HG02938 (cell line): ENCODE measurements around the gene AOPEP.
A peak's percentile ranks its signal among the peaks of the same experiment; 100 is the strongest.
"Not testable (repeated sequence)": the region's sequence is repeated elsewhere in the genome, so short reads cannot be mapped to it uniquely, and the experiment has no call there.

ENCODE experiments used
- ATAC-seq: cut with Tn5 transposase; IDR thresholded peaks from one replicate; pipeline ENCODE4 v1.9.1; 2021; ENCODE audit warnings: mild to moderate bottlenecking, moderate library complexity; ENCODE audit not compliant: unreplicated experiment

Gene AOPEP

DNA sequence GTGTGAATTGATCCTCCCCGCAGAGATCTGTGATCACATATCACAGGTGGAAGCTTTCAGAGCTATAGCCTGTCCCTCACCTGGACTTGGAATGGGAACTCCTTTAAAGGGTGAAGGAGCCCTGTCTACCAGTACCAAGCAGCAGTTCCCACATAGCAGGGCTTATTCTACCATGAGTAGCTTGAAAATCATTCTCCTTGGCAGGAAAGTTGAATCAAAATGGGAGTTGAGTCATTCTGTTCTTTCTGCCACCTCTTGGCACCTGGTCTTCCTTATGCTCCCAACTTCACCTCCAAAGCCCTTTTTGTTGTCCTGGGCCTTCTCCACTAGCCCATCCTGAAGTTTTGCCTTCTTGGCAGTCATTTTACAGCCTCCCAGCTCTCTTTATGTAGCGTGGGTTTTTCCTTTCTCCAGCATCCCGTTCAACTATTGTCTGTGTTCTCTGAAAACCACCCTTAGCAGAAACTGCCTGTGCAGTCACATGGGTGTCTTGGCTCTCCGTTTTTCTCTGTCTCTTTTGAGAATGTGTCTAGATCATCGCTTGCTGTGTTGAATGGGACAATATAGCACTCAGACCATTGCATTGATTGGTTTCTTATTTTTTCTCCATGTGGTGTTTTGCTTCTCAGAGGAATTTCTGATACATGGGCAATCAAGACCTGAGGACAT lies 222.2 kb downstream of the AOPEP start:
- no peak for ATAC-seq

- no peak for ATAC-seq
These were observed 222.9 kb downstream of the AOPEP start for GRCh38 chr9:94949370-94949769.

- ATAC-seq = no peak
These were observed 223.6 kb downstream of the AOPEP start for GRCh38 chr9:94950040-94950578.

DNA sequence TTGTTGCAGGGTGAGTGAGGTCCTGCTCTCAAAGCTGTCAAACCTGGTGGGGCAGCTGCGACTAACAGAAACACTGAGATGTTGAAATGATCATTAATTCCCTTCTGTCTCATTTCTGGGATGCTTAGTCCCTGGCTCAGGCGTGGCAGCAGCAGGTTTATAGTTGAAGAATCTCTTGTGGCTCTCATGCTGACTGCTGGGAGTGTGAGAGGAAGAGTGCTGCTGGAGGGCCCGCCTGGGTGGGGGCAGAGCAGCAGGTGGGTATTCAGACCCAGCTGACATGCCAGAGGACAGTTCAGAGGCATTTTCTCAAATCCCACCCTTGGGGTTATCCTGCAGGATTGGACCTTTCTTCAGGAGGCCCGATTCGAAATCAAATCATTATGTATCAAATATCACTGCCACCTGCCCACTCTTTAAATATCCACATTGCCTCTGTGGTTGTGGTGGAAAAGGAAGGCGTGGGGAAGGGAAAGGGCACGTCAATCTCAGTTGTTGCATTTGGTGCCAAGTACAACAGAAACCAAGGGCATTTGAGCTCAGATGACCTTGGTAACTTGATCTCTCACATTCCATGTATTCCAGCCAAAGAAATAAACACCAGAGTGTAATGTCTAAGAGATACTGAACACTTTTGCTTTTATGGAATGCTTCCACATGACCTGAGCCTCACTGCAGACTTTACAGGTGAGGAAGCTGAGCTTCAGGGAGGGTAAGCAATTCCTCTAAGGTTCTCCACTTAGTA lies 224.3 kb downstream of the AOPEP start:
- no peak for ATAC-seq

- no peak for ATAC-seq
These were observed 225.0 kb downstream of the AOPEP start for GRCh38 chr9:94951324-94952135.

- ATAC-seq = peak; percentile 81
These were observed 226.3 kb downstream of the AOPEP start for GRCh38 chr9:94952565-94953373.

- ATAC-seq = no peak
These were observed 230.2 kb downstream of the AOPEP start for GRCh38 chr9:94956731-94957130.

- no peak for ATAC-seq
These were observed 234.5 kb downstream of the AOPEP start for GRCh38 chr9:94960964-94961363.

- ATAC-seq = no peak
These were observed 235.4 kb downstream of the AOPEP start for GRCh38 chr9:94961870-94962269.

DNA sequence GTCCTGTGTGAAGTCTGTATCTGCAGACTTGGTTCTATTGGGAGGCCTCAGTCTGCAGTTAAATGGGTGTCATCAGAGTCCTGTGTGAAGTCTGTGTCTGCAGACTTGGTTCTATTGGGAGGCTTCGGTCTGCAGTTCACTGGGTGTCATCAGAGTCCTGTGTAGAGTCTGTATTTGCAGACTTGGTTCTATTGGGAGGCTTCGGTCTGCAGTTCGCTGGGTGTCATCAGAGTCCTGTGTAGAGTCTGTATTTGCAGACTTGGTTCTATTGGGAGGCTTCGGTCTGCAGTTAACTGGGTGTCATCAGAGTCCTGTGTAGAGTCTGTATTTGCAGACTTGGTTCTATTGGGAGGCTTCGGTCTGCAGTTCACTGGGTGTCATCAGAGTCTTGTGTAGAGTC lies 239.1 kb downstream of the AOPEP start:
- not testable (repeated sequence) for ATAC-seq

GRCh38 chr9:94966046-94966445 lies 239.5 kb downstream of the AOPEP start:
- ATAC-seq = not testable (repeated sequence)

DNA sequence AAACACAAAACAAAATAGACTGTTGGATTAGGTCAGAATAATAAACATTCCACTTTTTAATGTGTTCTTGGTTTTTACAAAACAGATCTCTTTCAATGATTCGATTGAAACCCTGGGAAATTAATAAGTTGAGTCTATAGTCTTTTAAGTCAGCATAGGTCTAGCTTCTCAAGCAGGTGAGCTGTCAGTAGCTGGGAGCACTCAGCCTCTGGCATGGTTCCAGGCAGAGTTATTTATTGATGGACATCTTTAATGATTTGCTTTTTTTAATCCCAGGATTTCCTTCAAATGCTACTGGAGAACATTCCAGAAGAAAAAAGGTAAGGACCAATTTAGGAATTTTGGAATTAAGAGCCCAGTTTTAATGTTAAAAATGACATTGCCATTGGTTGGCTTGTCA lies 241.0 kb downstream of the AOPEP start:
- no peak for ATAC-seq

- ATAC-seq = no peak
These were observed 245.1 kb downstream of the AOPEP start for GRCh38 chr9:94971378-94972131.

DNA sequence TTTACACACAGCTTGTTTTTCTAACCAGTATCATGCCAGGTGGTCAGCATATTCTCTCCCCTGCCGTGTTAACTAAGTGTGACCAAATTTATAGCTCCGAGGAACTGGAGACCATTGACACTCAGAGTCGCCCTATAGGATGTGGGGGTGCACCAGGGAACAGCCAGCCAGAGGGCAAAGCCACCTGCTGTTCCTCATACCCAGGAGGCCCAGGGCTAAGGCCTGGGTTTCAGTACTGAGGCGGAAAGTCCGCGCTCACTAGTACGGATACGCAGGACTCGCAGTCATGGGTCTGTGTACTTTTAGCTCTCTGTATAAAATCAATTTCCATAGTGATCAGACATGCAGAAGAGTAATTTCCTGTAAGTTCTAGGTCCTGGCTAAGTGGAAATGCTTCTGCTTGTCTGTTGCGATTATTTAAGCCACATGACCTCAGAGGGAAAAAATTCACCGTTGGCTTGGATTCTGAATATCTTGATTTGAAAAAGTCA lies 247.0 kb downstream of the AOPEP start:
- no peak for ATAC-seq

GRCh38 chr9:94974154-94974879 lies 247.8 kb downstream of the AOPEP start:
- ATAC-seq = no peak

GRCh38 chr9:94975480-94975879 lies 249.0 kb downstream of the AOPEP start:
- ATAC-seq = no peak

- ATAC-seq = no peak
These were observed 249.6 kb downstream of the AOPEP start for GRCh38 chr9:94976077-94976476.

GRCh38 chr9:94977416-94977815 lies 250.9 kb downstream of the AOPEP start:
- no peak for ATAC-seq

- ATAC-seq = no peak
These were observed 253.5 kb downstream of the AOPEP start for GRCh38 chr9:94979904-94980507.
